Measurements from ENCODE around the gene PIP4K2C.
A peak's percentile ranks its signal among the peaks of the same experiment; 100 is the strongest.
"Not testable (repeated sequence)": the region's sequence is repeated elsewhere in the genome, so short reads cannot be mapped to it uniquely, and the experiment has no call there.

The PIP4K2C gene

DNA sequence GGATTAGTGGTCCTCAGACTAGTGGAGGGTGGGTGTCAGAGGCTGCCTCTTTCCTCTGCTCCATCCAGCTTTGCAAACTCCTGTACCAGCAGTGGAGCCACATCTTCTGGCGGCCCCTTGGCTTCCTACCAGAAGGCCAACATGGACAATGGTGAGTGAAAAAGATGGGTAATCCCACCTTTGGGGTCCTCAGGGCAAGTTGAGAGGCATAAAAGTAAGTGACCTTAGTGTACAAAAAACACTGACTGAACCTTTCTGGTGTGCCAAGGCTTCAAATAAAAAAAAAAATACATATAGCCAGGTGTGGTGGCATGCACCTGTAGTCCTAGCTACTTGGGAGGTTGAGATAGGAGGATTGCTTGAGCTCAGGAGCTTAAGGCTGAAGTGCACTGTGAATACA is 9.2 kb upstream of the PIP4K2C start:
- intact Hi-C loops (cut with DNase I), result loop anchor here (5.0 kb wide), 1 partner anchor 40 kb away; no protein-coding TSS in a partner anchor
- DNase-seq, result no peak

DNA sequence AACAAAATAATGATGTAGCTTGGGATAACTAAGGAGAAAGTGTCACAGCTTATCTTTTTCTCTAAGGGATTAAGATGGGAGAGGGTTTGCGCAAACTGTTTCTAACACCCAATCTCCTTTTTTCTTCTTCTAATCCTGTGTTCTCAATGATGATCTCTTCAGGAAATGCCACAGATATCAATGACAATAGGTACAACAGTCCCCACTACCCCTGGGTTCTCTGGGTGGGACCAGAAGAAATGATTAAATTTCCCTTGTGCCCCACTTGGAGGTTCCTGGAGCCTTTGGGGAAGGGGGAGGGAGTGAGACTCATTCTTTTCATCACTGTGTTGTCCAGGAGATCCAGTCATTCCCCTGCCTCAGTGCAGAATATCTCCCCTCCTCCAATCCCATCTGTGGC is 8.6 kb upstream of the PIP4K2C start:
- intact Hi-C loops (cut with DNase I), result loop anchor here (5.0 kb wide), 1 partner anchor 40 kb away; no protein-coding TSS in a partner anchor
- no peak for DNase-seq

DNA sequence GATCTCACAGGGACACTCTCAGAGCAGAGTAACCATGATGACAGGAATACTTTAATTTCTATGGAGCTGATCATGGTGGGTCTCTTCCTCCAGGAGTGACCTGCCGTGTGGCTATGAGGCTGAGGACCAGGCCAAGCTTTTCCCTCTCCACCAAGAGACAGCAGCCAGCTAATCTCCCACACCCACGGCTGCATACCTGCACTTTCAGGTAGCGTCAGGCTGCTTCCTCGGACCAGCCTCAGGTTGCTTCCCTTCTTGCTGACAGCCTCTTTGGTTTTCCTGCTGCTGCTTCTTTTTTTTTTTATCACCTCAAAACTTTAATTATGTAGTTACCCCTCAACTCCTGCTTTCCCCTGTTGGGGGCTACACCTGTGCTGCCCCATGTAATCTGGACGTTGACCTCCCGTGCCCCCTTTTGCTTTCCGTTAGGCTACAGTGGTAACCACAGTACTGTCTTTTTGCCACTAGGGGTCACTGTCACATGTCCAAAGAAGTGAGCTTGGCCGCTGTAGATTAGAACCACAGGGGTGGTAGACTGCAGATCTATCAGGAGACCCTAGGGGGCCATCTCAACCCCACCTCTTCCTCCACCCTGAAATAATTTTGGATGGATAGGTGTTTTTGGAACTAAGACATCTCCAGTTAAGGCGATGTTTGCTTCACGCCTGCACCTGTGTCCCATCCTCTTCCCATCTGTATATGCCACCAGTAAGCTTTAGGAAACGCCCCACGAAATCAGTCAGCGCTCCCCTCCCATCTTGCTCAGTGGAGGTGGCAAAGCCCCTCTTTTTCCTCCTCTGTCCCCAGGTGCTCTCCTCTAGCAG is 7.8 kb upstream of the PIP4K2C start:
- intact Hi-C loops (cut with DNase I), result loop anchor here (5.0 kb wide), 1 partner anchor 39 kb away; no protein-coding TSS in a partner anchor
- DNase-seq, result peak in 40 of 42 donors; percentile 23 to 90 (median 74)

DNA sequence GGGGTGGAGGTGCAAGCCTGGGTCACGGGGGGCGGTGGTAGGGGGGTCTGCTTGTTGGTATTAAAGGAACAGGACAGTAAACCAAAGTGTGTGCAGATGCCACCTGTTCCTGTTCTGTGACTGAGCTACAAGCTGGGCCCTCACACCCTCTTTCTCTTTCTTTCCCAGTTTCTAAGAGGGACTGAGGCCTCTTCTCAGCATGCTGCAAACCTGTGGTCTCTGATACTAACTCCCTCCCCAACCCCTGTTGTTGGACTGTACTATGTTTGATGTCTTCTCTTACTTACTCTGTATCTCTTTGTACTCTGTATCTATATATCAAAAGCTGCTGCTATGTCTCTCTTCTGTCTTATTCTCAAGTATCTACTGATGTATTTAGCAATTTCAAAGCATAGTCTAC is 6.9 kb upstream of the PIP4K2C start:
- intact Hi-C loops (cut with DNase I), result loop anchor here (5.0 kb wide), 1 partner anchor 38 kb away; no protein-coding TSS in a partner anchor
- no peak for DNase-seq

DNA sequence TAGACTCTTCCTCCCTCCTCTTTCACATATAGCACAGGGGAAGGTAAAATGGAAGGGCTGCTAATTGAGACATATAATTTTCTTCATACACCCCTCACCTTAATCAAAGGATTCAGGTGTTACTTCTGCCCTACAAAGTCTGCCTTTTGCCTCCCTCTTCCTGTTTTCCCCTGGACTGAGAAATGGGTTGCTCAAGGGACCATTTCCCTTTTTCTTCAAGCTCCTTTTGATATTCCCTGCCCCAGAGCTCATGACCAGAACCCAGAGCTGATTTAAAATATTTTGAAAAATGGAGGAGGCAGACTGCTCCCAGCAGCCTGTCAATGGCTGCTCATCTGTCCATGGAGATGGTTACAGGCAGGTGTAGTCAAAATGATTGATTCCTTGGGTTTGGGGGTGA is 6.3 kb upstream of the PIP4K2C start:
- intact Hi-C loops (cut with DNase I), result loop anchor here (5.0 kb wide), 1 partner anchor 38 kb away; no protein-coding TSS in a partner anchor

DNA sequence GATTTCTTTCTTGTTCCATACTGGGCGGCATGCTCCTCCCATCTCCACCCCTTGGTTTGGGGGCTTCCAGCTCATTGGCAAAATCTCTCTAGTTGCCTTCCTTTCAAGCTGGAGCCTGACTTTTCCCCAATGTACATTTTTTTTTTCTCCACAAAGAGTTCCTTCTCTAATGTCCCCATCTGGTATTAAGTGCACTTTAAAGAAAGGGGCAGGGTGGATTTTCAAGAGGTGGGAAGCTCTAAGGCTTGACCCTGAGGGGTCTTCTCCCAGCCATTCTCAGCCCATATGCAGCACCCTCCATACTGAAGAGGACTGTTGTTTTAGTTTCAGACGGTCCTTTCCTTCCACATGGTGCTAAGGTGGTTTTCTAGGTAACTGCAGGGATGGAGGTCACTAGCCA is 5.8 kb upstream of the PIP4K2C start:
- no peak for DNase-seq
- intact Hi-C loops (cut with DNase I), result no loop called here

More for the DNA sequence above, 6.3 kb upstream of the PIP4K2C start:
- no peak for DNase-seq

DNA sequence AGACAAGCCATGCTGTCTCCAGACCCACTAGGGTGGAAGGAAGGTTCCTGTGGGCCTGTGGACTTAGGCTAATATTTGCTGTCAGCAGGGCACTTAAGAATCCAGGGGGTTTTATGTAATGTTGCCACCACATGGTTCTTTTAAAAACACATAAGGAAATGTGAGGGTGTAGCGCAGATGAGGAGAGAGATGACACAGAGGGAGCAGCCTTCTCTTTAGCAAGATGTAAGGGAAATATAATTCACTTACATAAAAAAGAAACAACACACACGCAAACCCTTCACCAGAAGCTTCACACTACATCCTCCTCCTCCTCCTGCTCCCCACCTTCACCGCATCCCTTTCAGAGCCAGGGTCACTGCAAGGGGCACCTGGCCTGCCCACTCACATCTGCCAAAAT is 4.9 kb upstream of the PIP4K2C start:
- DNase-seq, result peak in 4 of 42 donors; percentile 24 to 55 (median 44)
- intact Hi-C loops (cut with DNase I), result no loop called here

DNA sequence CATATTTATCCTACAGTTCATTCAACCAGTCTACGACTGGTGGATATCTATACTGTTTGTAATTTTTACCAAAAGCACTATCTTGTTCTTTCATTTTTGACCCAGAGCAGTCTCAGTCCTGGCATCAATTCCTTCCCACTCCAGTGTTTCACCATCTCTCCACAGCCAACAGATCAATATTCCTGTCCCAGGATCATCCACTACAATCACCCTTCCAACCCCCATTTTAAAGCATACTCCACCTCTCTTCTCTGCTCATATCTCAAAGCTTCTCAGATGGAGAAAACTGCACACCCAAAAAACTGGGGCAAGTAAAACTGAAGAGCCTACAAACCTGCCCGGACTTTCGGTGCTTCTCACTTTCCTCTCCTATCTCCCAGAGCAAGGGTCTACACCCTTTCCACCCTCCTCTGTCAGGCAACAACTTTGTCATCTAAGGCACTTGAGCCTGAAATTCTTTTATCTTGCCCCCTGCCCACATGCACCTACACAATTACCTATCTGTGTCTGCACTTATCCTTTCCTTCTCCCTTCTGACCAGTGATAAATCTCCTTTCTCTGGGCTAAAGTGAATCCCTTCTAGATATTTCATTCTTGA is 4.1 kb upstream of the PIP4K2C start:
- intact Hi-C loops (cut with DNase I), result no loop called here
- DNase-seq, result no peak

DNA sequence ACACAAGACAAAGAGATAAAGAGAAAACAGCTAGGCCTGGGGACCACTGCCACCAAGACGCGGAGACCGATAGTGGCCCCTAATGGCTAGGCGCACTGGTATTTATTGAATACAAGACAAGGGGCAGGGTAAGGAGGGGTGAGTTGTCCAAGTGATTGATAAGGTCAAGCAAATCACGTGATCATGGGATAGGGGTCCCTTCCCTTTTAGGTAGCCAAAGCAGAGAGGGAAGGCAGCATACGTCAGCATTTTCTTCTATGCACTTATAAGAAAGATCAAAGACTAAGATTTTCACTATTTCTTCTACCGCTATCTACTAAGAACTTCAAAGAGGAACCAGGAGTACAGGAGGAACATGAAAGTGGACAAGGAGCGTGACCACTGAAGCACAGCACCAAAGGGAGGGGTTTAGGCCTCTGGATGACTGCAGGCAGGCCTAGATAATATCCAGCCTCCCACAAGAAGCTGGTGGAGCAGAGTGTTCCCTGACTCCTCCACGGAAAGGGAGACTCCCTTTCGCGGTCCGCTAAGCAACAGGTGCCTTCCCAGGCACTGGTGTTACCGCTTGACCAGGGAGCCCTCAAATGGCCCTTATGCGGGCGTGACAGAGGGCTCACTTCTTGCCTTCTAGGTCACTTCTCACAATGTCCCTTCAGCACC is 1.9 kb upstream of the PIP4K2C start:
- intact Hi-C loops (cut with DNase I); DNase-seq: not testable (repeated sequence)

DNA sequence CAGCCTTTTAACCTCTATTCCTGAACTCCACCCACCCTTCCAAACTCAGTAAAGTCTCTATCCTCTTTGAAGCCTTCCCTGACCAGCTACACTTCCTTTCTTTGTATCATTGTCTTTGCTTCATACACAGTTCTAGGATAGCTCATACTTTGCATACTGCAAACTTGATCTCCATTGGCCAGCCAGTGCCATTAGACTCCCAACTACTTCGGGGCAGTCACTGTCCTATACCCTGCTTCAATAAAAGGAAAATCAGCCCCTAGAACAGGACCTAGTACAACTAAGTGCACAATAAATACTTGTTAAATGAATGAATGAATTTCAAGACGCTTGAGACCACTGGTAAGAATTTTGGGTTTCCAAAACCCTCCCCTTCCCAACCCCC is 521 bp upstream of the PIP4K2C start:
- intact Hi-C loops (cut with DNase I), result no loop called here
- no peak for DNase-seq

DNA sequence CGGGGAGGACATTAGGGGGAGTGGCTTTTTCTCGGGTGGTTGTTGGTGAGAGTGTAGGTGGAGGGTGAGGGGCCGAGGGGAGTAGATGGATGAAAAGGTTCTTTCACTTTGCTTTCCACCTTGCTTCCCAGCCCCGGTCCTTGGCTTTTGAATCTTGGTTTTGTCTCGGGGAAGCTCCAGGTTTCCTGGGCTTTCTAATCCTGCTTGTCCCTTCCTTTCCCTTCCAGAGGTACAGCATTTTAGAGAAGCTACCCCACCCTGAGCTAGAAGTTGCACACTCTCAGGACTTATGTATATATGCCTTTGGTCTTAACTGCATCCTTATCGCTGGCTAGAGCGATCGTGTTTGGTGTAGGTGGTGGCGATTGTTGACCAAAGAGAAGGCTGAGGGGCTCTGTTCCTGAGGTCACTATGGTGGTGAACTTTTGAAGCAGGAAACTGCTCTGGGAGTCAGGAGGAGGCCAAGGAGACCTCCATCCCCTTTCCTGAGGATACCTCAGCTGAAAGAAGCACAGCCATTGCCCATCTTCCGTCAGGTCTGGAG is 862 bp downstream of the PIP4K2C start:
- intact Hi-C loops (cut with DNase I), result no loop called here
- peak in 1 of 42 donors; percentile 56 for DNase-seq

DNA sequence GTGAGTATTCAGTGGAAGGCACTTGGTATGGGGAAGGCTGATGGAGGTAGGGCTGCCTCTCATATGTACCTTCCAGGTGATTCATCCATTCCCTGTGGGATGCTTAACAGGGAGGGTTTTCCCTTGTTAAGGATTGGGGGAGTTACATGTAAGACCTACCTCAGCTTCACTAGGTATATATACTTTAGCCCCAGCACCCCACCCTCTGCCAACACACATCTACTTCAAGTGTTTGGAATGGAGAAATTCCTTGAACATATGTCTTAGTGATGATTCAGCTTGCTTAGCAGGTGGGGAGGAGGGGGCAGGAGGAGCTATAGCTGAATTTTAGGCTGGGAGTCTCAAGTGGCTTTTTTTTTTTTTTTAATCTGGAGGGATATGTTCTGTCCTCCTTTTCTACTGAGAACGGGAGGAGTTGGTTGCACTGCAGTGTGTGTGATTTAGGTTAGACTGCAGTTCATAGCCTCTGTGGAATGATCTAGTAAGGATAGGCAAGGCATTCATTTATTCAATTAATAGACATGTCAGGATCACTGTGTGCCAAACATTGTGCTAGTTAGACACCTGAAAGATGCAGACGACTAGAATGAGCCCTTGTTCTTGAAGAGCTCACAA is 1.7 kb downstream of the PIP4K2C start:
- intact Hi-C loops (cut with DNase I), result no loop called here
- DNase-seq, result peak in 21 of 42 donors; percentile 33 to 82 (median 62)

DNA sequence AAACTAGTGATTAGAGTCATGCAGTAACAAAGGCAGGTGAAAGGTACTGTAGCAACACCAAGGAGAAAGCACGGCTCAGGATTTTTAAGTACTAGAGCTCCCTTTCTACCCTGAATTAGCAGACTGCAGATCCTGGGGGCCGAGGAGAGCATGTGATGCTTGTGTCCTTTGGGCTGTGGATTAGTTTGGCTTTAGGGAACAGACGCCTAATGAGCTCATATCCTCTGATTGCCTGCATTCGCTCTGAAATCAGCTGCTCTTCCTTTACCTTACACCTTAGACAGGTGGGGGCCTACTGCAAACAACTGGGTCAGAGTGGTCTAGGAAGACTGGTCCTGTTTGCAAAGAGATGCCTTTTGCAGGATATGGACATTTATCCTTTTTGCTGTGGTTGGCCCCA is 2.2 kb downstream of the PIP4K2C start:
- DNase-seq, result no peak
- intact Hi-C loops (cut with DNase I), result no loop called here

DNA sequence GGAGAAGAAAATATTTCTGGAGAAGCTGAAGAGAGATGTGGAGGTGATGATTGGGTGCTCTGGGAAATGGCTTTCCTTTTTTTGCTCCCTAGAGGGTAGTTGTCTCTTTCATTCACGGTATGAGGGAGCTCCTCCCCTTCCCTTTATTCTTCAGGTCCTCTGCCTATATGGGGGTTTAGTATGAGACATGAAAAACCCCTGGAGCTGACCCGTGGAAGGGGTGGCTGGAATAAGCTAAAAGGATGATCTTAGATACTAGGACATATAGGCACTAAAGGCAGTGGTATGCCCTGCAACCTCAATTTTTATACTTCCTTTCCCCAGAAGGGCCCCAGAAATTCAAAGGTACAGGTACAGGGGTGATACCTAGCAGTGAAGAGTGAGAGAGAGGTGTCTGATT is 9.4 kb downstream of the PIP4K2C start:
- no peak for DNase-seq
- intact Hi-C loops (cut with DNase I), result no loop called here

DNA sequence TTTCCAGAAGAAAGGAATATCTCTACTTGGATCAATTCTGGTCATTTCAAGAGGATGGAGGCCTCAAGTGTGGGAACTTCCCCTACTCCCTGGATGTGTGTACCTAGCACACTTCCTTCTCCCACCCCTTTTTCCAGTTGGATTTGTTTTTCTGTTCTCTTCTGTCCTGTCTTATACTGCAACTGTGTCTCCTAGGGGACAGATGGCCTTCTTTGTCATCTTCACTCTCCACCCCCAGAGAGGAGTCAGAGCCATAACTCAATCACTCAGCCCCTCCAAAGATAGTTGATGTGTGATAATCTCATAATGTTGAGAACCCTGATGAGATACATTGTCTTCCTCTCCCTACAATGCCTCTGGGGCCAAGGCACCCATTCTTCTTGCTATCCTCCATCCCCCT is 11.6 kb downstream of the PIP4K2C start:
- DNase-seq, result no peak
- intact Hi-C loops (cut with DNase I), result no loop called here

DNA sequence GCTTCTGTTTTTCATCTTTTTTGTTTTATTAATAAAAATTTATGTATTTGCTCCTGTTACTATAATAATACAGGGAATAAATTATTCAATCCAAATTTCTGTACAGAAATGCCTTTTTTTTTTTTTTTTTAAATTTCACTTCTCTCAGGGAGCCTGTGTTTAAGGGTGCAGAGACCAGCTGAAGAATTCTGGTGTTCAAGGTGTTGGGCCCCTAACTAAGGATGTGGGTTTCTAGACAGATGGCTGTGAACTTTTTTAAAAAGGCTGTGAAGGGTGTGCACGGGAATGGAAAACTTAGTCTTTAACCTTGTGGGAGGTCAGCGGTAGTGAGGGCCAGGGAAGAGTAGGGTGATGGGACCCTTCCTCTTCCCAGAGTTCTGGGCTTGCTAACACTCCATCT is 12.3 kb downstream of the PIP4K2C start:
- intact Hi-C loops (cut with DNase I), result no loop called here
- no peak for DNase-seq

DNA sequence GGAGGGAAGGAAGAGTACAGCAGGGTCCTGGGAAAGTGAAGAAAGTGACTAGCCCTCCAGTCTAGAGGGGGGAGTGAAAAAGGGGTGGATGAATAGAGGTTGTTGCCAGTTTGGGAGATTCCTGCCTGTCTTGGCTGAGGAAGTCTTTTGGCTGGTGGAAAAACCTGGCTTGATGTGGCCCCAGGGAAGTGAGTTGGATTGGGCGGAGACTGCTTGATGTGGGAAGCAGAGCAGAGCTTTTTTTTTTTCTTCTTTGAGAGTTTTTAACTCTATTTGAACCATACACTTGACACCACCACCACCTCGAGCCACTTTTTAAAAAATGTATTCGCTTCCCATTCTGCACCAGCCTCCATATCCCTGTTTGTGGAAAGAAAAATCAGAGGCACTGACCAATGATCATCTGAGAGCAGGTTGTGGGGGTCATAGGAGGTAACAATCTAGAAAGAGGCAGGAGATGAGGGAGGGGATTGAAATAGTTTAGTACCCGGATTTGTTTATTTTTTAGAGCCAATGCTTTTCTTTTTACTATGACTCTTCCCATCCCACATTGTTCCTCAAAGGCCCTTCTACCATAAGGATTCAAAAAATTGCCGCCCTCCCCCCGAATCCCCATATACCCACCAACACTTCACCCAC is 12.9 kb downstream of the PIP4K2C start:
- intact Hi-C loops (cut with DNase I), result no loop called here

DNA sequence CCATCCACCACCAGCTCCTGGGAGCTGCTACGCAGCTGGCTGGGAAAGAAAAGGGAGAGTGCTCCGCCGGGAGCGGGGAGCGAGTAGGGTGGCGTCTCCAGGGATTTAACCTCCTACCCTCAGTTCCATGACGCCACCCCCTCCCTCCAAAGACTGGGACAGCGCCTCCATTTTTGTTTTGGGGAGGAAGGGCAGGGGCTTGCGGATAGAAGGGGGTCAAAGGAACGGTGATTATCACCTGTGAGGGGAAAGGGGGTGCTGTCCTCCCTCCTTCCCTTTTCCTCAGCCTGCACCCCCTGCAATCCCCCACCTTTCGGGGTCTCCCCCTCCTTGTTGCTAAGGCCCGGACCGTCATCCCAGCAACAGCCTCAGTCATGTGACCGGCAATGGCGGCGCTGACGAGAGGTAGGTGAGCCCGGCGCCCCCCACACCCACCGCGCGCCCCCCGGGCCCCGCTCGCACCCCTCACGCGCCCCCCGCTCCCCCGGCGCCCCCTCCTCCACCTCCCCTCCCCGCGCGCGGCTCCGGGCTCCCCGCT is 13.5 kb downstream of the PIP4K2C start, which contains the start of gene DTX3:
DTX3 (plus strand) TSS at position 371 of the 538 bp plus-strand sequence. CDS start 1,694 bp downstream, outside the sequence.
- DNase-seq, result peak; percentile 72 to 92 (median 84)
- intact Hi-C loops (cut with DNase I), result no loop called here

More for the DNA sequence above, 12.9 kb downstream of the PIP4K2C start:
- peak in 31 of 42 donors; percentile 34 to 83 (median 62) for DNase-seq
